ENCODE measurements around the gene REEP5. TPM values are rescaled to one million over a fixed set of nuclear protein-coding genes. Genes with fewer than 3 reads are reported as not detected.
"Not testable (repeated sequence)": the region's sequence is repeated elsewhere in the genome, so short reads cannot be mapped to it uniquely, and the experiment has no call there.

REEP5 gene
- total and polyA plus RNA-seq, 8 donors: 64.8 to 121 (median 70.5) TPM

GRCh38 chr5:112967520-112968083 is 45.6 kb upstream of the REEP5 start:
- Histone ChIP-seq H3K4me3 (no peak overlapping the region), H3K9me3 (no peaks in the 10 kb centered on the region), H3K27ac (no peak overlapping the region), H3K4me1 (peaks cover 0 to 8% of the 10 kb centered on the region in 2 donors), H3K36me3 (no peaks in the 10 kb centered on the region), H3K27me3 (no peaks in the 10 kb centered on the region)
- no peak for TF ChIP-seq CTCF (IDR thresholded peaks at IDR 0.05)
- no peak for DNase-seq
- no peak for ATAC-seq
- intact Hi-C loops (cut with DNase I): no loop called here

DNA sequence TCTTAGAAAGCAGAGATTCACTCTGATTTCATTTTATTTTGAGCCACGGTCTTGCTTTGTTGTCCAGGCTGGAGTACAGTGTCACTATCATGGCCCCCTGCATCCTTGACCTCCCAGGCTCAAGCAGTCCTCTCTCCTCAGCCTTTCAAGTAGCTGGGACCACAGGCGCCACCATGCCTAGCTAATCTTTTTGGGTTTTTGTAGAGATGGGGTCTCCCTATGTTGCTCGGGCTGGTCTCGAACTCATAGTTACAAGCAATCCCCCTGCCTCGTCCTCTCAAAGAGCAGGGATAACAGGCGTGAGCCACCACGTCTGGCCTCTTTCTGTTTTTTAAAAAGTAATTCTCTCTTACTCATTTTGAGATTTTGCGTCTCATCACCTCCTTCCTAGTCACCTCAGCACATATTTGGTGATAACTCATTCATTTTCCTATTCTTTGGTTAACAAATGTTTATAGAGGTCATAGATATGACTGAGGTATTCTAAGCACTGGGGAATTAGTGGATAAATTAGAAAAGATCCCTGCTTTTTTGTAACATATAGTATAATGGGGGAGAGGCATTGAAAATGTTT is 43.8 kb upstream of the REEP5 start:
- no peak for TF ChIP-seq CTCF (IDR thresholded peaks at IDR 0.05)
- Histone ChIP-seq H3K4me3 (no peak overlapping the region), H3K4me1 (peaks cover 0 to 8% of the 10 kb centered on the region in 2 donors), H3K36me3 (no peaks in the 10 kb centered on the region), H3K9me3 (no peaks in the 10 kb centered on the region), H3K27me3 (no peaks in the 10 kb centered on the region), H3K27ac (no peak overlapping the region)
- DNase-seq (no peak), ATAC-seq (no peak)
- intact Hi-C loops (cut with DNase I): no loop called here

GRCh38 chr5:112963374-112963733 is 41.3 kb upstream of the REEP5 start:
- ATAC-seq; H3K36me3 ChIP-seq; intact Hi-C loops (cut with DNase I); H3K9me3 ChIP-seq; H3K4me3 ChIP-seq; DNase-seq; H3K27me3 ChIP-seq: not testable (repeated sequence)
- peak overlapping the region in 1 of 2 donors; percentile 38 for H3K27ac ChIP-seq
- H3K4me1 ChIP-seq: peaks cover 6 to 30% of the 10 kb centered on the region in 2 donors

DNA sequence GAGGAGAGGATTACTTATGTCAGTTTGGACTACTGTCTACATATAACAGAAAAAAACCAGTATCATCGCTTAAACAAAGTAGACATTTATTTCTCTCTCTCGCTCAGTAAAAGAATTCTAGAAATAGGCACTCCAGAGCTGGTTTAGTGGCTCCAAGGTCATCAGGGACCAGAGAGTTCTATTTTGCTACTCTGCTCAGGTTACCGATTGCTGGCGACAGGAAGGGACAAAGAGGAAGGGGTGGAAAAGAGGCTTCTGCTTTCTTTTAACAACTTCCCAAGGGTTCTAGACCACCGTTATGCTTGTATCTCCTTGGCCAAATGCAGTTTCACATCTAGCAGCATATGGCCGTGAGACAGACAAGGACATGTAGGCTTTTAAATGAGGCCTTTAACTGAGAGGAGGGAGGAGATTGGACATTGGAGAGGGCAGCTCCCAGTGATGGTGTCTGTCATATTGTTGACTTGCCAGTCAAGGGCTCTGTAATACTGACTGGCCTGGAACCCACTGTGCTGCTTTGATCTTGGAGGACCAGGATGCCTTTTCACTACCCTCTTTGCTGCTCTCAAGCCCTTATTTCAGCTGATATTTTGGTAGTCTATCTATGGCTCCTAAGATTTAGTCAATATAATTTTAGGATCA is 39.0 kb upstream of the REEP5 start:
- TF ChIP-seq CTCF (IDR thresholded peaks at IDR 0.05): no peak
- DNase-seq (no peak), ATAC-seq (no peak)
- Histone ChIP-seq H3K4me1 (peaks cover 18 to 40% of the 10 kb centered on the region in 2 donors), H3K27me3 (no peaks in the 10 kb centered on the region), H3K9me3 (no peaks in the 10 kb centered on the region), H3K27ac (no peak overlapping the region), H3K4me3 (no peak overlapping the region), H3K36me3 (no peaks in the 10 kb centered on the region)
- intact Hi-C loops (cut with DNase I): no loop called here

- Histone ChIP-seq H3K4me1 (peaks cover 18 to 40% of the 10 kb centered on the region in 2 donors), H3K4me3 (no peak overlapping the region), H3K36me3 (no peaks in the 10 kb centered on the region), H3K27ac (no peak overlapping the region), H3K9me3 (no peaks in the 10 kb centered on the region), H3K27me3 (no peaks in the 10 kb centered on the region)
- TF ChIP-seq CTCF (IDR thresholded peaks at IDR 0.05): no peak
- no peak for ATAC-seq
- intact Hi-C loops (cut with DNase I): no loop called here
- no peak for DNase-seq
Measured at GRCh38 chr5:112960315-112960714, 38.3 kb upstream of the REEP5 start.

DNA sequence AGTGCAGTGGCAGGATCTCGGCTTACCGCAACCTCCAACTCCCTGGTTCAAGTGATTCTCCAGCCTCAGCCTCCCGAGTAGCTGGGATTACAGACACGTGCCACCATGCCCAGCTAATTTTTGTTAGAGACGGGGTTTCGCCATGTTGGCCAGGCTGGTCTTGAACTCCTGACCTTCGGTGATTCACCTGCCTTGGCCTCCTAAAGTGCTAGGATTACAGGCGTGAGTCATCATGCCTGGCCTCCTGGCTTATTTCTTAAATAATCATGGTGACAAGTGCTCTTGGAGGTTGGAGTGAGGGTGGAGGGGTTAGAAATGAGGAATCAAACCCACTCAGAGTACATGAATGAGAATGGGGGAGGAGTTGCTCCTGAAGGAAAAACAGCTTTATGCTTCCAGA is 37.8 kb upstream of the REEP5 start:
- ATAC-seq: peak; percentile 66
- H3K36me3 ChIP-seq; intact Hi-C loops (cut with DNase I): not testable (repeated sequence)

More for the DNA sequence above, 37.8 kb upstream of the REEP5 start:
- peaks cover 18 to 40% of the 10 kb centered on the region in 2 donors for H3K4me1 ChIP-seq
- H3K9me3 ChIP-seq, H3K4me3 ChIP-seq, H3K27me3 ChIP-seq: not testable (repeated sequence)
- peak overlapping the region in 1 of 2 donors; percentile 20 for H3K27ac ChIP-seq
- peak in 1 of 4 donors; percentile 51 for DNase-seq

Measured in left lung (tissue), 10 donors.